Measurements from ENCODE around the gene CD52.

The CD52 gene

GRCh38 chr1:26358411-26359384 is 40.9 kb downstream of the CD52 start:
- H3K27me3 ChIP-seq (ENCODE audit: control insufficient read depth, insufficient read depth, low read length) = peaks cover 10% of the 10 kb centered on the region
- no peak for TF ChIP-seq CTCF (IDR thresholded peaks at IDR 0.05)
- H3K4me3 ChIP-seq (ENCODE audit: low read depth, low read length) = no peak overlapping the region

GRCh38 chr1:26359981-26360806 is 42.4 kb downstream of the CD52 start:
- Histone ChIP-seq H3K9me3 (ENCODE audit: control insufficient read depth, low read length) (no peaks in the 10 kb centered on the region), H3K4me2 (ENCODE audit: low read length) (peak overlapping the region; percentile 26), H3K4me1 (no peaks in the 10 kb centered on the region), H3K27me3 (ENCODE audit: control insufficient read depth, insufficient read depth, low read length) (peaks cover 10% of the 10 kb centered on the region), H3K27ac (no peak overlapping the region), H3K9ac (no peak overlapping the region), H3K36me3 (ENCODE audit: control insufficient read depth, insufficient read depth, low read length) (no peaks in the 10 kb centered on the region), H3K79me2 (no peaks in the 10 kb centered on the region), H3K4me3 (ENCODE audit: low read depth, low read length) (peak overlapping the region; percentile 22), H2AFZ (peak overlapping the region; percentile 66)
- TF ChIP-seq CTCF (IDR thresholded peaks at IDR 0.05) = no peak

More at GRCh38 chr1:26358411-26359384, 40.9 kb downstream of the CD52 start:
- Histone ChIP-seq H3K36me3 (ENCODE audit: control insufficient read depth, insufficient read depth, low read length) (no peaks in the 10 kb centered on the region), H3K4me1 (no peaks in the 10 kb centered on the region), H3K4me2 (ENCODE audit: low read length) (no peak overlapping the region), H3K79me2 (no peaks in the 10 kb centered on the region), H3K9ac (no peak overlapping the region), H3K27ac (no peak overlapping the region), H2AFZ (no peak overlapping the region), H3K9me3 (ENCODE audit: control insufficient read depth, low read length) (no peaks in the 10 kb centered on the region)

- H3K9ac ChIP-seq = no peak overlapping the region
These were observed 43.2 kb downstream of the CD52 start for GRCh38 chr1:26360807-26361604.

More at GRCh38 chr1:26360807-26361604, 43.2 kb downstream of the CD52 start:
- peaks cover 10% of the 10 kb centered on the region for H3K27me3 ChIP-seq (ENCODE audit: control insufficient read depth, insufficient read depth, low read length)
- H3K79me2 ChIP-seq = no peaks in the 10 kb centered on the region
- no peak overlapping the region for H2AFZ ChIP-seq
- no peaks in the 10 kb centered on the region for H3K36me3 ChIP-seq (ENCODE audit: control insufficient read depth, insufficient read depth, low read length)
- TF ChIP-seq CTCF (IDR thresholded peaks at IDR 0.05) = no peak
- no peaks in the 10 kb centered on the region for H3K4me1 ChIP-seq
- no peak overlapping the region for H3K27ac ChIP-seq
- H3K9me3 ChIP-seq (ENCODE audit: control insufficient read depth, low read length) = no peaks in the 10 kb centered on the region
- no peak overlapping the region for H3K4me2 ChIP-seq (ENCODE audit: low read length)
- H3K4me3 ChIP-seq (ENCODE audit: low read depth, low read length) = no peak overlapping the region
